Liver (tissue), 9 donors: Measurements from ENCODE around the gene GSK3B. TPM values are rescaled to one million over a fixed set of nuclear protein-coding genes. Genes with fewer than 3 reads are reported as not detected.

Source experiments
- DNase-seq: peaks from one replicate; pipeline ENCODE4 v3.0.0-alpha.2; 2017; ENCODE audit warnings: low spot score
- H3K27ac ChIP-seq, 2 donors: one replicate each; pipeline ENCODE4 v1.7.0; 2013; ENCODE audit warnings: inconsistent platforms in 2 of 2, low read length in 2 of 2, control low read depth in 1 of 2, low read depth in 1 of 2, mild to moderate bottlenecking in 1 of 2
- H3K27me3 ChIP-seq, 4 donors: one replicate each; pipeline versions ENCODE4 v1.6.1 to v1.7.0; 2013; ENCODE audit warnings: low read length in 3 of 4, inconsistent platforms in 1 of 4, mild to moderate bottlenecking in 1 of 4, moderate library complexity in 1 of 4; ENCODE audit not compliant: control insufficient read depth in 4 of 4, insufficient read depth in 4 of 4
- H3K36me3 ChIP-seq, 4 donors: one replicate each; pipeline versions ENCODE4 v1.6.1 to v1.7.0; 2013; ENCODE audit warnings: low read length in 3 of 4, mild to moderate bottlenecking in 3 of 4, low read depth in 1 of 4, moderate library complexity in 1 of 4; ENCODE audit not compliant: control insufficient read depth in 4 of 4, insufficient read depth in 3 of 4
- H3K4me1 ChIP-seq, 4 donors: one replicate each; pipeline versions ENCODE4 v1.6.1 to v1.7.0; 2013; ENCODE audit warnings: low read length in 3 of 4, mild to moderate bottlenecking in 3 of 4, moderate library complexity in 1 of 4; ENCODE audit not compliant: control insufficient read depth in 4 of 4, insufficient read depth in 4 of 4
- H3K4me3 ChIP-seq, 3 donors: one replicate each; pipeline versions ENCODE4 v1.6.1 to v1.7.0; 2013; ENCODE audit warnings: low read length in 3 of 3, control low read depth in 1 of 3, low read depth in 1 of 3, mild to moderate bottlenecking in 1 of 3
- H3K9ac ChIP-seq, 2 donors: one replicate each; pipeline ENCODE4 v1.7.0; 2013; ENCODE audit warnings: low read length in 2 of 2, mild to moderate bottlenecking in 2 of 2, moderate library complexity in 2 of 2, control low read depth in 1 of 2, low read depth in 1 of 2
- H3K9me3 ChIP-seq, 4 donors: one replicate each; pipeline versions ENCODE4 v1.6.1 to v1.7.0; 2013; ENCODE audit warnings: low read length in 3 of 4; ENCODE audit not compliant: control insufficient read depth in 4 of 4
- EGR1 ChIP-seq, 2 donors: IDR thresholded peaks; 2 replicates each; pipeline ENCODE4 v1.6.1; 2016 to 2018; ENCODE audit warnings: antibody characterized with exemption in 2 of 2, low read depth in 2 of 2
- FOXA2 ChIP-seq: IDR thresholded peaks from 2 replicates; pipeline ENCODE4 v1.6.1; 2016; ENCODE audit warnings: antibody characterized with exemption
- GABPA ChIP-seq, 2 donors: IDR thresholded peaks in 1 of 2; conservative IDR thresholded peaks in 1 of 2; 2 replicates each; pipeline ENCODE4 v1.6.1; 2016; ENCODE audit warnings: antibody characterized with exemption in 2 of 2, mild to moderate bottlenecking in 1 of 2, moderate library complexity in 1 of 2
- HNF4A ChIP-seq, 2 donors: conservative IDR thresholded peaks; 2 replicates each; pipeline ENCODE4 v1.6.1; 2016; ENCODE audit warnings: antibody characterized with exemption in 2 of 2, mild to moderate bottlenecking in 2 of 2
- HNF4G ChIP-seq: IDR thresholded peaks from 2 replicates; pipeline ENCODE4 v1.6.1; 2016; ENCODE audit warnings: antibody characterized with exemption
- JUND ChIP-seq, 2 donors: IDR thresholded peaks; 2 replicates each; pipeline ENCODE4 v1.6.1; 2016; ENCODE audit warnings: antibody characterized with exemption in 2 of 2
- MAX ChIP-seq: IDR thresholded peaks from 2 replicates; pipeline ENCODE4 v1.6.1; 2016; ENCODE audit warnings: antibody characterized with exemption
- NR2F2 ChIP-seq: IDR thresholded peaks from 2 replicates; pipeline ENCODE4 v1.6.1; 2016; ENCODE audit warnings: antibody characterized with exemption
- RAD21 ChIP-seq, 2 donors: IDR thresholded peaks; 2 replicates each; pipeline ENCODE4 v1.6.1; 2016; ENCODE audit warnings: antibody characterized with exemption in 2 of 2, mild to moderate bottlenecking in 2 of 2
- REST ChIP-seq: IDR thresholded peaks from 2 replicates; pipeline ENCODE4 v1.6.1; 2016; ENCODE audit warnings: antibody characterized with exemption, mild to moderate bottlenecking
- RXRA ChIP-seq, 2 donors: IDR thresholded peaks; 2 replicates each; pipeline ENCODE4 v1.6.1; 2017 to 2018; ENCODE audit warnings: antibody characterized with exemption in 2 of 2, mild to moderate bottlenecking in 1 of 2
- SP1 ChIP-seq: IDR thresholded peaks from 2 replicates; pipeline ENCODE4 v1.6.1; 2018; ENCODE audit warnings: antibody characterized with exemption, mild to moderate bottlenecking
- TAF1 ChIP-seq: conservative IDR thresholded peaks from 2 replicates; pipeline ENCODE4 v1.6.1; 2016; ENCODE audit warnings: antibody characterized with exemption, mild to moderate bottlenecking
- YY1 ChIP-seq: IDR thresholded peaks from 2 replicates; pipeline ENCODE4 v1.6.1; 2016; ENCODE audit warnings: antibody characterized with exemption, mild to moderate bottlenecking
- WGBS: extraction: QIAGEN DNeasy Blood & Tissue Kit; methylation state at CpG from one replicate; pipeline ENCODE4 v1.1.7; 2013; 5-methylcytosine and 5-hydroxymethylcytosine counted together
- polyA plus RNA-seq, 2 donors: library from polyadenylated mRNA; stranded (reverse) in 1 of 2; unstranded in 1 of 2; fragments of 200-250 nt in 1 of 2; fragments of >200 nt in 1 of 2; fragmentation: Nextera tagmentation in 1 of 2; extraction: Ambion mirVana in 1 of 2; gene quantifications; one replicate each; pipeline versions ENCODE4 v1.2.1 to v1.2.3, GENCODE V29; 2013 to 2015
- total RNA-seq, 2 donors: library from RNA; depleted of rRNA; stranded (reverse); fragments of >200 nt; gene quantifications; one replicate each; pipeline ENCODE4 v1.2.3, GENCODE V29; 2014
- TF ChIP-seq, protein P1 (sequence below): IDR thresholded peaks from 2 replicates; pipeline ENCODE4 v1.6.1; 2016; ENCODE audit warnings: antibody characterized with exemption
- donor health status: healthy.
- donor health status: healthy.
- donor health status: healthy.
- donor health status: healthy.
- donor health status: healthy.

GSK3B gene
- total and polyA plus RNA-seq, 4 donors = 10.5 to 20.8 (median 18.5) TPM

- DNase-seq = no peak
These were observed 19.2 kb upstream of the GSK3B start for GRCh38 chr3:120113128-120114116.

DNA sequence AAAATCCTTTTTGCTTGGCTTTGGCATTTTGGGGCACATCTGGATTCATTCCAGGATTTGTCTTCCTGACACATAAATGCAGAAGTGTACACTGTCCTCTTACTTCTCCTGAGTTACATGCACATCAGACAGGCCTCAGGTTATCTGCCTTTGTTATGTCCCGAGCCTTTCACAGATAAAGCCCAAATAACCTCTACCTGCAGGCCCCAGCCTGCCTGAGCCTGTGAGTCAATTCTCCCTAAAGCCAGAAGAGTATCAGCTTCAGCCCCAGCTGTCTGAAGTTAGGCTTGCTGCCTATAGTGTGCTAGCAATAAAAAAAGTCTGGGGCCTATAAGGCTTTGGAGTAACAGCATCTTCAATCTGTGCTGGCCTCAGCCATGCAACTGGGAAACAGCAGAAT, 17.7 kb upstream of the GSK3B start:
- no peak overlapping the region for H3K9ac ChIP-seq
- 95% methylated on average over 1 of the region's 1 CpG for WGBS
- no peak overlapping the region for H3K27ac ChIP-seq
- H3K4me1 ChIP-seq = peaks cover 0 to 9% (median 0%) of the 10 kb centered on the region in 4 donors
- no peaks in the 10 kb centered on the region for H3K9me3 ChIP-seq
- H3K36me3 ChIP-seq = no peaks in the 10 kb centered on the region
- H3K4me3 ChIP-seq = no peak overlapping the region
- no peaks in the 10 kb centered on the region for H3K27me3 ChIP-seq
- DNase-seq = no peak
- TF ChIP-seq MAX (no peak), JUND (IDR thresholded peaks at IDR 0.05) (no peak), YY1 (no peak), REST (no peak), TAF1 (no peak), SP1 (no peak), FOXA2 (no peak), RAD21 (IDR thresholded peaks at IDR 0.05) (no peak), HNF4G (no peak), HNF4A (conservative IDR thresholded peaks at IDR 0.05) (no peak), GABPA (IDR thresholded peaks at IDR 0.05 in 1 of 2, conservative IDR thresholded peaks at IDR 0.05 in 1 of 2) (no peak), RXRA (IDR thresholded peaks at IDR 0.05) (no peak)
- TF ChIP-seq, protein P1, sequence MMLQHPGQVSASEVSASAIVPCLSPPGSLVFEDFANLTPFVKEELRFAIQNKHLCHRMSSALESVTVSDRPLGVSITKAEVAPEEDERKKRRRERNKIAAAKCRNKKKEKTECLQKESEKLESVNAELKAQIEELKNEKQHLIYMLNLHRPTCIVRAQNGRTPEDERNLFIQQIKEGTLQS = no peak

More at GRCh38 chr3:120113128-120114116, 19.2 kb upstream of the GSK3B start:
- Histone ChIP-seq H3K36me3 (no peaks in the 10 kb centered on the region), H3K27me3 (no peaks in the 10 kb centered on the region), H3K9ac (no peak overlapping the region), H3K27ac (no peak overlapping the region), H3K4me3 (no peak overlapping the region), H3K9me3 (no peaks in the 10 kb centered on the region), H3K4me1 (peaks cover 0 to 9% (median 0%) of the 10 kb centered on the region in 4 donors)
- TF ChIP-seq MAX (no peak), SP1 (no peak), NR2F2 (no peak), TAF1 (no peak), RXRA (IDR thresholded peaks at IDR 0.05) (no peak), YY1 (no peak), EGR1 (IDR thresholded peaks at IDR 0.05; ENCODE audit: low read depth in 2 of 2) (no peak), HNF4G (no peak), REST (no peak), FOXA2 (no peak), GABPA (IDR thresholded peaks at IDR 0.05 in 1 of 2, conservative IDR thresholded peaks at IDR 0.05 in 1 of 2) (no peak), HNF4A (conservative IDR thresholded peaks at IDR 0.05) (no peak)
- WGBS = 88% methylated on average over 8 of the region's 8 CpGs
